ENCODE data around the gene ZNF700.
"Not testable (repeated sequence)": the region's sequence is repeated elsewhere in the genome, so short reads cannot be mapped to it uniquely, and the experiment has no call there.

Gene ZNF700

DNA sequence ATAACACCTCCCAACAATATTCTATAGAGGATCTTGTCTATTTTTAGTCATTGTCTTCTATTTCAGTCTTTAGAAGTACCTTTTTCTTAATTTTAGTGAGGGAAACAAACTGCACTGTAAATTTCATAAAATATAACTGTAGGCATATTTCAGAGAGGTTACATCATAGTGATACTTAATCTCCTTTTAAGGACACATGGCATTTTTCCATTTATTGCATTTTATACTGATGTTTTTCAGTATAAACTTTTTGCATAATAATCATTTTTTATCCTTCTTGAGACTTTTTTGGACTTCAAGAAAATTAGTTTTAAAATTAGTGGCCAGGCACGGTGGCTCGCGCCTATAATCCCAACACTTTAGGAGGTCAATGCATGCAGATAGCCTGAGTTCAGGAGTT is 6.6 kb downstream of the ZNF700 start:
- H3K9me3 Mint-ChIP-seq = peaks cover 63% of the 10 kb centered on the region
- H3K27ac Mint-ChIP-seq = no peak overlapping the region
- no peak overlapping the region for H3K4me3 Mint-ChIP-seq
- H3K36me3 Mint-ChIP-seq (ENCODE audit: low read depth) = peaks cover 91% of the 10 kb centered on the region
- no peaks in the 10 kb centered on the region for H3K27me3 Mint-ChIP-seq (ENCODE audit: low read depth)
- TF ChIP-seq, protein P1, sequence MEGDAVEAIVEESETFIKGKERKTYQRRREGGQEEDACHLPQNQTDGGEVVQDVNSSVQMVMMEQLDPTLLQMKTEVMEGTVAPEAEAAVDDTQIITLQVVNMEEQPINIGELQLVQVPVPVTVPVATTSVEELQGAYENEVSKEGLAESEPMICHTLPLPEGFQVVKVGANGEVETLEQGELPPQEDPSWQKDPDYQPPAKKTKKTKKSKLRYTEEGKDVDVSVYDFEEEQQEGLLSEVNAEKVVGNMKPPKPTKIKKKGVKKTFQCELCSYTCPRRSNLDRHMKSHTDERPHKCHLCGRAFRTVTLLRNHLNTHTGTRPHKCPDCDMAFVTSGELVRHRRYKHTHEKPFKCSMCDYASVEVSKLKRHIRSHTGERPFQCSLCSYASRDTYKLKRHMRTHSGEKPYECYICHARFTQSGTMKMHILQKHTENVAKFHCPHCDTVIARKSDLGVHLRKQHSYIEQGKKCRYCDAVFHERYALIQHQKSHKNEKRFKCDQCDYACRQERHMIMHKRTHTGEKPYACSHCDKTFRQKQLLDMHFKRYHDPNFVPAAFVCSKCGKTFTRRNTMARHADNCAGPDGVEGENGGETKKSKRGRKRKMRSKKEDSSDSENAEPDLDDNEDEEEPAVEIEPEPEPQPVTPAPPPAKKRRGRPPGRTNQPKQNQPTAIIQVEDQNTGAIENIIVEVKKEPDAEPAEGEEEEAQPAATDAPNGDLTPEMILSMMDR (IDR thresholded peaks at IDR 0.05; ENCODE audit: unreplicated experiment in 3 of 3) = no peak
- H3K4me1 Mint-ChIP-seq = no peaks in the 10 kb centered on the region

DNA sequence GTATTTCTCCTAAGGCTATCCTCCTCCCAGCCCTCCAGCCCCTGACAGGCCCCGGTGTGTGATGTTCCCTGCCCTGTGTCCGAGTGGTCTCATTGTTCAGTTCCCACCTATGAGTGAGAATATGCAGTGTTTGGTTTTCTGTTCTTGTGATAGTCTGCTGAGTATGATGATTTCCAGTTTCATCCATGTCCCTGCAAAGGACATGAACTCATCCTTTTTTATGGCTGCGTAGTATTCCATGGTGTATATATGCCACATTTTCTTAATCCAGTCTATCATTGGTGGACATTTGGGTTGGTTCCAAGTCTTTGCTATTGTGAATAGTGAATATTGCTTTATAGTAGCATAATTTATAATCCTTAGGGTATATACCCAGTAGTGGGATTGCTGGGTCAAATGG is 10.9 kb downstream of the ZNF700 start:
- H3K4me1 Mint-ChIP-seq; H3K27me3 Mint-ChIP-seq (ENCODE audit: low read depth); H3K27ac Mint-ChIP-seq; H3K4me3 Mint-ChIP-seq: not testable (repeated sequence)
- Mint-ChIP-seq H3K36me3 (ENCODE audit: low read depth) (peaks cover 88% of the 10 kb centered on the region), H3K9me3 (peaks cover 63% of the 10 kb centered on the region)

DNA sequence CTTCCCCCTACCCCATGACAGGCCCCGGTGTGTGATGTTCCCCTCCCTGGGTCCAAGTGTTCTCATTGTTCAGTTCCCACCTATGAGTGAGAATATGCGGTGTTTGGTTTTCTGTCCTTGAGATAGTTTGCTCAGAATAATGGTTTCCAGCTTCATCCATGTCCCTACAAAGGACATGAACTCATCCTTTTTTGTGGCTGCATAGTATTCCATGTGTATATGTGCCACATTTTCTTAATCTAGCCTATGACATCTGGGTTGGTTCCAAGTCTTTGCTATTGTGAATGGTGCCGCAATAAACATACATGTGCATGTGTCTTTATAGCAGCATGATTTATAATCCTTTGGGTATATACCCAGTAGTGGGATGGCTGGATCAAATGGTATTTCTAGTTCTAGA is 13.5 kb downstream of the ZNF700 start:
- not testable (repeated sequence) for H3K4me1 Mint-ChIP-seq

DNA sequence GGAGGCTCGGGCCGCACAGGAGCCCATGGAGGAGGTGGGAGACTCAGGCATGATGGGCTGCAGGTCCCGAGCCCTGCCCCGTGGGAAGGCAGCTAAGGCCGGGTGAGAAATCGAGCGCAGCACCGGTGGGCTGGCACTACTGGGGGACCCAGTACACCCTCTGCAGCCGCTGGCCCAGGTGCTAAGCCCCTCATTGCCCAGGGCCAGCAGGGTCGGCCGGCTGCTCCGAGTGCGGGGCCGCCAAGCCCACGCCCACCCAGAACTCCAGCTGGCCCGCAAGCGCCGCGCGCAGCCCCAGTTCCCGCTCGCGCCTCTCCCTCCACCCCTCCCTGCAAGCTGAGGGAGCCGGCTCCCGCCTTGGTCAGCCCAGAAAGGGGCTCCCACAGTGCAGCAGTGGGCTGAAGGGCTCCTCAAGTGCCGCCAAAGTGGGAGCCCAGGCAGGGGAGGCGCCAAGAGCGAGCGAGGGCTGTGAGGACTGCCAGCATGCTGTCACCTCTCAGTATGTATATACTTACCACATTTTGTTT is 16.5 kb downstream of the ZNF700 start:
- Mint-ChIP-seq H3K9me3 (peaks cover 83% of the 10 kb centered on the region), H3K36me3 (ENCODE audit: low read depth) (peaks cover 90% of the 10 kb centered on the region)
- H3K27ac Mint-ChIP-seq; H3K27me3 Mint-ChIP-seq (ENCODE audit: low read depth); H3K4me1 Mint-ChIP-seq; H3K4me3 Mint-ChIP-seq: not testable (repeated sequence)

More for the DNA sequence above, 13.5 kb downstream of the ZNF700 start:
- Mint-ChIP-seq H3K36me3 (ENCODE audit: low read depth) (peaks cover 87% of the 10 kb centered on the region), H3K9me3 (peaks cover 70% of the 10 kb centered on the region)
- not testable (repeated sequence) for H3K4me3 Mint-ChIP-seq; H3K27ac Mint-ChIP-seq; H3K27me3 Mint-ChIP-seq (ENCODE audit: low read depth)

DNA sequence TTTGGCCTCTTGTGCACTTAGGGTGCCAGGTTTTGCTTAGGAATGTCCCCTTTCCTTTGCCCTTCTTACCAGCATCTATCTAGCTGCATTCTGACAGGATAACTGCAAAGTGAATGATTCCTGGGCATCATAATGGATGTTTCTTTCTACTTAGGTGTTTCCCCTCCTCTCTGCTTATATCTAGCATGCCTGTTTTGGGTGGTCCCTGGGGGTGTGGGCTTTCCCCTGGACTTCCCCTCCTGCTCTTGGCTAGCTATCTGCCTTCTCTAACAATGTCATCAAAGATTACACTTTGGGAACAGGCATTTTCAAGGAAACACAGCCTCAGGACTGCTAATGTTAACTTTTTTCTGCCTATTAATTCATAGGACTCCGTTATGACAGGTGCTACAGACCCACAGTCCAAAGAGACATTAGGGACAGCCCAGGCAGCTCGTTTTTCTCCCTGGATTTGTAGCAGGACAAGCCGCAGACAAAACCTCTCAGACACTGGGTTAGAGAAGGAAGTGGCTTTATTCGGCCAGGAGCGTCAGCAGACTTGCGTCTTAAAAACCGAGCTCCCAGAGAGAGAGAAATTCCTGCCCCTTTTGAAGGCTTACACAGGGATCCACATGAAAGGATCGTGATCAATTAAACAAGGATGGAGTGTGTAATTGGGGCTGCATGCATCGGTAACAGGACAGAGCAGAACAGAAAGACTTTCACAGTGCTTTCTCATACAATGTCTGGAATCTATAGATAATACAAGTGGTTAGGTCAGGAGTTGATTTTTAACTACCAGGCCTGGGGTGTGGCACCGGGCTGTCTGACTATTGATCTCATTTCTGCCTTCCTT is 17.3 kb downstream of the ZNF700 start:
- Mint-ChIP-seq H3K4me3 (no peak overlapping the region), H3K27me3 (ENCODE audit: low read depth) (no peaks in the 10 kb centered on the region), H3K4me1 (no peaks in the 10 kb centered on the region), H3K9me3 (peaks cover 84% of the 10 kb centered on the region), H3K27ac (no peak overlapping the region), H3K36me3 (ENCODE audit: low read depth) (peaks cover 90% of the 10 kb centered on the region)
- TF ChIP-seq, protein P1 (IDR thresholded peaks at IDR 0.05; ENCODE audit: unreplicated experiment in 3 of 3) = no peak

DNA sequence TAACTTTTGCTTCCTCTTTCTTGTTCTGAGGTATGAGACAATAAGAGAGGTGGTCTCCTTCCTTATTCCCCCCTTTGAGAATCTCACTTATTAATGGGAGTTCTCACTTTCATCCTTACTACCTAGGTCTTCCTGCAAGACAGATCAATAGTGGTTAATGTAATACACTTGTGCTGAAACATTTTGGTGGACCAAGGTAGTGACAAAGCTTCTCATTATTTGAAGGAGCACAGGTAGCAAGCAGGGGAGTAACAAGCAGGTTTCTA is 17.9 kb downstream of the ZNF700 start:
- H3K27ac Mint-ChIP-seq = no peak overlapping the region
- no peaks in the 10 kb centered on the region for H3K4me1 Mint-ChIP-seq
- peaks cover 92% of the 10 kb centered on the region for H3K36me3 Mint-ChIP-seq (ENCODE audit: low read depth)

DNA sequence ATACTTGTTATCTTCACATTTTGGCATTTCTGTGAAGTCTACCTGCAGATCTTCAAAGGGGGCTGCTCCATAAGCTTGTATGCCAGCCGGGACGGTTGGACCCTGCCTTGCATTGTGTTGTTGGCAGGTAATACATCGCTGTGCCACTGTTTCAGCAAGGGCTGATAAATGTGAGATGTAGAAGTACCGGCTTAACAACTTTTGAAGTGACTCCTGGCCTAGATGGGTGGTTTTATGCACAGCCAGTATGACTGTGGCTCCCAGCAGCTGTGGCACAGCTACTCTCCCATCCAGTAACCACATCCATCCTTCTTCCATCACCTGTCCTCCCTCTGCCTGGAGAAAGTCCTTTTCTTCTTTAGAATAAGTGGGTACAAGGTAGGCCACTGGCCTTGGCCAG is 19.7 kb downstream of the ZNF700 start:
- Mint-ChIP-seq H3K36me3 (ENCODE audit: low read depth) (peaks cover 97% of the 10 kb centered on the region), H3K9me3 (peaks cover 92% of the 10 kb centered on the region), H3K27me3 (ENCODE audit: low read depth) (no peaks in the 10 kb centered on the region), H3K4me1 (no peaks in the 10 kb centered on the region), H3K4me3 (no peak overlapping the region), H3K27ac (no peak overlapping the region)
- TF ChIP-seq, protein P1 (IDR thresholded peaks at IDR 0.05; ENCODE audit: unreplicated experiment in 3 of 3) = no peak

More for the DNA sequence above, 17.9 kb downstream of the ZNF700 start:
- Mint-ChIP-seq H3K4me3 (no peak overlapping the region), H3K27me3 (ENCODE audit: low read depth) (no peaks in the 10 kb centered on the region), H3K9me3 (peaks cover 86% of the 10 kb centered on the region)
- TF ChIP-seq, protein P1 (IDR thresholded peaks at IDR 0.05; ENCODE audit: unreplicated experiment in 3 of 3) = no peak
